ENCODE data around the gene CYP4A11.
"Not testable (repeated sequence)": the region's sequence is repeated elsewhere in the genome, so short reads cannot be mapped to it uniquely, and the experiment has no call there.

Gene CYP4A11

GRCh38 chr1:46961066-46961758 lies 19.9 kb upstream of the CYP4A11 start:
- Histone ChIP-seq H3K9me3 (ENCODE audit: control extremely low read depth in 1 of 5, control insufficient read depth in 4 of 5, insufficient read depth in 2 of 5, low read depth in 1 of 5, low read length in 4 of 5) (peaks cover 0 to 4% (median 0%) of the 10 kb centered on the region in 5 experiments), H3K4me3 (ENCODE audit: control insufficient read depth in 1 of 7, extremely low read depth in 1 of 7, insufficient read depth in 4 of 7, low read depth in 2 of 7, low read length in 6 of 7) (no peak overlapping the region), H3K27me3 (replicated peaks in 2 of 5; ENCODE audit: control insufficient read depth in 4 of 5, insufficient read depth in 5 of 5, low read length in 4 of 5) (peaks cover 0 to 8% (median 0%) of the 10 kb centered on the region in 5 experiments), H3K27ac (ENCODE audit: insufficient read depth in 1 of 2, low read depth in 1 of 2, low read length in 2 of 2, poor library complexity in 1 of 2, severe bottlenecking in 2 of 2) (no peak overlapping the region), H3K4me1 (ENCODE audit: control extremely low read depth in 1 of 4, control insufficient read depth in 4 of 4, insufficient read depth in 4 of 4, low read length in 3 of 4) (no peaks in the 10 kb centered on the region), H3K36me3 (ENCODE audit: control insufficient read depth in 4 of 4, insufficient read depth in 4 of 4, low read length in 3 of 4) (no peaks in the 10 kb centered on the region)
- DNase-seq = no peak
- CTCF ChIA-PET = no interaction called here
- WGBS (ENCODE audit: insufficient coverage) = 86% methylated on average over 2 of the region's 2 CpGs
- POLR2A ChIA-PET = no interaction called here

GRCh38 chr1:46960250-46960649 lies 19.0 kb upstream of the CYP4A11 start:
- Histone ChIP-seq H3K27me3 (replicated peaks in 2 of 5; ENCODE audit: control insufficient read depth in 4 of 5, insufficient read depth in 5 of 5, low read length in 4 of 5) (peaks cover 0 to 8% (median 0%) of the 10 kb centered on the region in 5 experiments), H3K4me3 (ENCODE audit: control insufficient read depth in 1 of 7, extremely low read depth in 1 of 7, insufficient read depth in 4 of 7, low read depth in 2 of 7, low read length in 6 of 7) (no peak overlapping the region), H3K27ac (ENCODE audit: insufficient read depth in 1 of 2, low read depth in 1 of 2, low read length in 2 of 2, poor library complexity in 1 of 2, severe bottlenecking in 2 of 2) (no peak overlapping the region), H3K36me3 (ENCODE audit: control insufficient read depth in 4 of 4, insufficient read depth in 4 of 4, low read length in 3 of 4) (no peaks in the 10 kb centered on the region), H3K4me1 (ENCODE audit: control extremely low read depth in 1 of 4, control insufficient read depth in 4 of 4, insufficient read depth in 4 of 4, low read length in 3 of 4) (no peaks in the 10 kb centered on the region), H3K9me3 (ENCODE audit: control extremely low read depth in 1 of 5, control insufficient read depth in 4 of 5, insufficient read depth in 2 of 5, low read depth in 1 of 5, low read length in 4 of 5) (peaks cover 0 to 4% (median 0%) of the 10 kb centered on the region in 5 experiments)
- no CpG with 5 or more reads among the region's 1 CpG for WGBS (ENCODE audit: insufficient coverage)
- DNase-seq = no peak
- ChIA-PET POLR2A (no interaction called here), CTCF (no interaction called here)

- POLR2A ChIA-PET; H3K36me3 ChIP-seq (ENCODE audit: control insufficient read depth in 4 of 4, insufficient read depth in 4 of 4, low read length in 3 of 4); H3K4me3 ChIP-seq (ENCODE audit: control insufficient read depth in 1 of 7, extremely low read depth in 1 of 7, insufficient read depth in 4 of 7, low read depth in 2 of 7, low read length in 6 of 7); DNase-seq; H3K27ac ChIP-seq (ENCODE audit: insufficient read depth in 1 of 2, low read depth in 1 of 2, low read length in 2 of 2, poor library complexity in 1 of 2, severe bottlenecking in 2 of 2); H3K4me1 ChIP-seq (ENCODE audit: control extremely low read depth in 1 of 4, control insufficient read depth in 4 of 4, insufficient read depth in 4 of 4, low read length in 3 of 4); H3K9me3 ChIP-seq (ENCODE audit: control extremely low read depth in 1 of 5, control insufficient read depth in 4 of 5, insufficient read depth in 2 of 5, low read depth in 1 of 5, low read length in 4 of 5); H3K27me3 ChIP-seq (replicated peaks in 2 of 5; ENCODE audit: control insufficient read depth in 4 of 5, insufficient read depth in 5 of 5, low read length in 4 of 5); CTCF ChIA-PET: not testable (repeated sequence)
- WGBS (ENCODE audit: insufficient coverage) = 94% methylated on average over 2 of the region's 2 CpGs
Observed at GRCh38 chr1:46955116-46955515, 13.8 kb upstream of the CYP4A11 start.

- H3K4me1 ChIP-seq (ENCODE audit: control extremely low read depth in 1 of 4, control insufficient read depth in 4 of 4, insufficient read depth in 4 of 4, low read length in 3 of 4); H3K4me3 ChIP-seq (ENCODE audit: control insufficient read depth in 1 of 7, extremely low read depth in 1 of 7, insufficient read depth in 4 of 7, low read depth in 2 of 7, low read length in 6 of 7); H3K36me3 ChIP-seq (ENCODE audit: control insufficient read depth in 4 of 4, insufficient read depth in 4 of 4, low read length in 3 of 4); CTCF ChIA-PET; H3K27ac ChIP-seq (ENCODE audit: insufficient read depth in 1 of 2, low read depth in 1 of 2, low read length in 2 of 2, poor library complexity in 1 of 2, severe bottlenecking in 2 of 2); DNase-seq; H3K27me3 ChIP-seq (replicated peaks in 2 of 5; ENCODE audit: control insufficient read depth in 4 of 5, insufficient read depth in 5 of 5, low read length in 4 of 5); POLR2A ChIA-PET; H3K9me3 ChIP-seq (ENCODE audit: control extremely low read depth in 1 of 5, control insufficient read depth in 4 of 5, insufficient read depth in 2 of 5, low read depth in 1 of 5, low read length in 4 of 5): not testable (repeated sequence)
- no CpG with 5 or more reads among the region's 2 CpGs for WGBS (ENCODE audit: insufficient coverage)
Observed at GRCh38 chr1:46953847-46954246, 12.6 kb upstream of the CYP4A11 start.

- DNase-seq; H3K27me3 ChIP-seq (replicated peaks in 2 of 5; ENCODE audit: control insufficient read depth in 4 of 5, insufficient read depth in 5 of 5, low read length in 4 of 5); H3K9me3 ChIP-seq (ENCODE audit: control extremely low read depth in 1 of 5, control insufficient read depth in 4 of 5, insufficient read depth in 2 of 5, low read depth in 1 of 5, low read length in 4 of 5); H3K4me1 ChIP-seq (ENCODE audit: control extremely low read depth in 1 of 4, control insufficient read depth in 4 of 4, insufficient read depth in 4 of 4, low read length in 3 of 4); H3K27ac ChIP-seq (ENCODE audit: insufficient read depth in 1 of 2, low read depth in 1 of 2, low read length in 2 of 2, poor library complexity in 1 of 2, severe bottlenecking in 2 of 2); H3K4me3 ChIP-seq (ENCODE audit: control insufficient read depth in 1 of 7, extremely low read depth in 1 of 7, insufficient read depth in 4 of 7, low read depth in 2 of 7, low read length in 6 of 7); H3K36me3 ChIP-seq (ENCODE audit: control insufficient read depth in 4 of 4, insufficient read depth in 4 of 4, low read length in 3 of 4); POLR2A ChIA-PET; CTCF ChIA-PET: not testable (repeated sequence)
- whole genome bisulfite sequencing (ENCODE audit: insufficient coverage) = no CpG with 5 or more reads among the region's 1 CpG
Observed at GRCh38 chr1:46949417-46949666, 8.1 kb upstream of the CYP4A11 start.

- no peaks in the 10 kb centered on the region for H3K4me1 ChIP-seq (ENCODE audit: control extremely low read depth in 1 of 4, control insufficient read depth in 4 of 4, insufficient read depth in 4 of 4, low read length in 3 of 4)
- WGBS (ENCODE audit: insufficient coverage) = 80% methylated on average over 3 of the region's 5 CpGs
- CTCF ChIA-PET = no interaction called here
- H3K36me3 ChIP-seq (ENCODE audit: control insufficient read depth in 4 of 4, insufficient read depth in 4 of 4, low read length in 3 of 4) = no peaks in the 10 kb centered on the region
- no peak overlapping the region for H3K4me3 ChIP-seq (ENCODE audit: control insufficient read depth in 1 of 7, extremely low read depth in 1 of 7, insufficient read depth in 4 of 7, low read depth in 2 of 7, low read length in 6 of 7)
- POLR2A ChIA-PET = no interaction called here
- DNase-seq = no peak
- no peak overlapping the region for H3K27ac ChIP-seq (ENCODE audit: insufficient read depth in 1 of 2, low read depth in 1 of 2, low read length in 2 of 2, poor library complexity in 1 of 2, severe bottlenecking in 2 of 2)
- no peaks in the 10 kb centered on the region for H3K9me3 ChIP-seq (ENCODE audit: control extremely low read depth in 1 of 5, control insufficient read depth in 4 of 5, insufficient read depth in 2 of 5, low read depth in 1 of 5, low read length in 4 of 5)
- peaks cover 0 to 2% (median 0%) of the 10 kb centered on the region in 5 experiments for H3K27me3 ChIP-seq (replicated peaks in 2 of 5; ENCODE audit: control insufficient read depth in 4 of 5, insufficient read depth in 5 of 5, low read length in 4 of 5)
Observed at GRCh38 chr1:46948629-46949416, 7.5 kb upstream of the CYP4A11 start.

- 100% methylated on average over 1 of the region's 2 CpGs for WGBS (ENCODE audit: insufficient coverage)
- H3K27ac ChIP-seq (ENCODE audit: insufficient read depth in 1 of 2, low read depth in 1 of 2, low read length in 2 of 2, poor library complexity in 1 of 2, severe bottlenecking in 2 of 2); POLR2A ChIA-PET; DNase-seq; H3K4me3 ChIP-seq (ENCODE audit: control insufficient read depth in 1 of 7, extremely low read depth in 1 of 7, insufficient read depth in 4 of 7, low read depth in 2 of 7, low read length in 6 of 7); H3K9me3 ChIP-seq (ENCODE audit: control extremely low read depth in 1 of 5, control insufficient read depth in 4 of 5, insufficient read depth in 2 of 5, low read depth in 1 of 5, low read length in 4 of 5); H3K4me1 ChIP-seq (ENCODE audit: control extremely low read depth in 1 of 4, control insufficient read depth in 4 of 4, insufficient read depth in 4 of 4, low read length in 3 of 4); H3K27me3 ChIP-seq (replicated peaks in 2 of 5; ENCODE audit: control insufficient read depth in 4 of 5, insufficient read depth in 5 of 5, low read length in 4 of 5); CTCF ChIA-PET; H3K36me3 ChIP-seq (ENCODE audit: control insufficient read depth in 4 of 4, insufficient read depth in 4 of 4, low read length in 3 of 4): not testable (repeated sequence)
Observed at GRCh38 chr1:46947706-46948105, 6.4 kb upstream of the CYP4A11 start.
